Ectodermal cell (in vitro differentiated cells): ENCODE results near the gene RELL2.

Experiments used
- H3K27ac ChIP-seq: 2 replicates; pipeline ENCODE4 v1.7.0; 2013; ENCODE audit warnings: mild to moderate bottlenecking, low read depth, low read length; ENCODE audit not compliant: insufficient read depth, poor library complexity, severe bottlenecking
- H3K27me3 ChIP-seq: 2 replicates; pipeline ENCODE4 v1.7.0; 2013; ENCODE audit warnings: mild to moderate bottlenecking, low read length; ENCODE audit not compliant: insufficient read depth, control insufficient read depth, poor library complexity, severe bottlenecking
- H3K36me3 ChIP-seq: one replicate; pipeline ENCODE4 v1.7.0; 2013; ENCODE audit warnings: low read length; ENCODE audit not compliant: control insufficient read depth, insufficient read depth
- H3K4me1 ChIP-seq: one replicate; pipeline ENCODE4 v1.7.0; 2013; ENCODE audit warnings: low read length; ENCODE audit not compliant: control insufficient read depth, insufficient read depth
- H3K4me3 ChIP-seq: 2 replicates; pipeline ENCODE4 v1.7.0; 2013; ENCODE audit warnings: low read depth, low read length, control low read depth; ENCODE audit not compliant: insufficient read depth
- H3K9me3 ChIP-seq: 2 replicates; pipeline ENCODE4 v1.7.0; 2013; ENCODE audit warnings: mild to moderate bottlenecking, low read length, moderate library complexity; ENCODE audit not compliant: control insufficient read depth
- WGBS, 2 experiments: methylation state at CpG; one replicate each; pipeline ENCODE4 v1.1.7; 2013; ENCODE audit warnings: missing lambda C conversion rate in 2 of 2; 5-methylcytosine and 5-hydroxymethylcytosine counted together

RELL2 gene

DNA sequence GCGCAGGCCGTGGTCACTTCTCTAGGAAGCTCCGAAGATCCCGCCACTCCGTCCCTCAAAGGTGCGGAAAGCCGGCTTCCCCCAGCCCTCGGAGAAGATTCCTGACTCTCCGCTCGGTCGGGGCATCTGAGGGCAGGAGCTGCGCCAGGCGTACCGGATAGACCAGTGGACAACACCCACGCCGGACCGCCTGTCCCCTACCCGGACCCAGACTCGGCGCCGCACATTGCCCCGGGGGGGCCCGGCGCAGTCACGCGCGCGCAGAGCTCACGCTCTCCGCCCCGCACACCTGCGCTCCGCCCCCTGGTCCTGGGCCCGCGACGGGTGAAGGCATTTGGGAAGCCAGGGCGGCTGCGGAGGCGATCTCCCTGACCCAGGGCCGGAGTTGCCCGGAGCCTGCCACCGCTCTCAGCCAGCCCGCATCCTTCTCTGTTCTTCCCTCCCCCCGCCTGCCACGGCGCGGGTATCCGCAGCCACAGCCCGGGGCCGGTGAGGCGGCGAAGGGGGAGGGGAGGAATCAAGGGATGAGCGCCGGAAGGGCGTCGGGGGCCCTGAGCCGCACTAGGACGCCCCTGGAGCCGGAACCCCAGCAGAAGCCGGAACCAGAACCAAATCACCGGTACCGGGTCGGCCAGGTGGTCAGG is 448 bp downstream of the RELL2 start:
- Histone ChIP-seq H3K4me1 (peaks cover 4% of the 10 kb centered on the region), H3K36me3 (no peaks in the 10 kb centered on the region), H3K27me3 (peaks cover 21% of the 10 kb centered on the region), H3K9me3 (no peaks in the 10 kb centered on the region), H3K27ac (no peak overlapping the region), H3K4me3 (peak overlapping the region; percentile 74)
- WGBS, 2 experiments: 1% methylated on average over 62 to 63 of the region's 63 CpGs

DNA sequence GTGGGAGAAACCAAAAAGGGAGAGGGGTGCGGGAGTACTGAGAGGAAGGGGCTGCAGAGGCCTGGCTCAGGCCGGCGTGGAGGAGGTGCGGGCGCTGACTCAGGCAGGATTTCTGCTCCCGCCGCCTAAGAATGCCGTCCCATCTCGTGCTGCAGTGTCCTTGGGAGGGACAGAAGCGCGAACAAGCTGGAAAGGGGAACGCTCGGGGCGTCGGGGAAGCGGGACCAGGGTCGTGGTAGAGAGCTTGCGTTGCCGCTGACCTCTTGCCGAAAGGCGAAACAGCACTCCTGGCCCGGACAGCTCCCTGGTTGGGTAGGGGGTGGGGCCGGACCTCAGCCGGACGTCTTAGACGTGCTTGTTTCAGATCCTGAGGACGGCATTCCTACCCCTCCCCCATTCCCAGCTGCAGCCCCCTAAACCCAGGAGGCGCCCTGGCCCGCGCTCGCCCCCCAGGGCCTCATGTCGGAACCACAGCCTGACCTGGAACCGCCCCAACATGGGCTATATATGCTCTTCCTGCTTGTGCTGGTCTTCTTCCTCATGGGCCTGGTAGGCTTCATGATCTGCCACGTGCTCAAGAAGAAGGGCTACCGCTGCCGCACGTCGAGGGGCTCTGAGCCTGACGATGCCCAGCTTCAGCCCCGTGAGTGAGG is 1.1 kb downstream of the RELL2 start:
- peaks cover 21% of the 10 kb centered on the region for H3K27me3 ChIP-seq
- H3K4me3 ChIP-seq: peak overlapping the region; percentile 74
- H3K4me1 ChIP-seq: peaks cover 4% of the 10 kb centered on the region
- no peaks in the 10 kb centered on the region for H3K36me3 ChIP-seq
- 8 to 9% methylated on average over 40 of the region's 40 CpGs for WGBS, 2 experiments
- H3K27ac ChIP-seq: no peak overlapping the region
- H3K9me3 ChIP-seq: no peaks in the 10 kb centered on the region

DNA sequence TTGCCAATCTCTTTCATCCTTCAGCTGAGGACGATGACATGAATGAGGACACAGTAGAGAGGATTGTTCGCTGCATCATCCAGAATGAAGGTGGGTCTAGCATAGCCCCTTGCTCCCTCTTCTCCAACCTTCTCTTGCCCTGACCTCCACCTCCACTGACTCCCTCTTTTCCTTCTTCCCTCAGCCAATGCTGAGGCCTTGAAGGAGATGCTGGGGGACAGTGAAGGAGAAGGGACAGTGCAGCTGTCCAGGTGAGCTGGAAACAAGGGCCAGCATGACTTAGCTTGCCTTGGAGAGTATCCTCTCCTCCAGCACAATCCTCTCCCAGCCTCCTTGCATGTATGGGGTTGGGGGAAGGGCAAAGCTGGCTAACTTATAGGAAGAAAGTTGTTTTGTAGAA is 2.0 kb downstream of the RELL2 start:
- H3K36me3 ChIP-seq: no peaks in the 10 kb centered on the region
- H3K4me1 ChIP-seq: peaks cover 4% of the 10 kb centered on the region
- no peak overlapping the region for H3K27ac ChIP-seq
- no peaks in the 10 kb centered on the region for H3K9me3 ChIP-seq
- peaks cover 21% of the 10 kb centered on the region for H3K27me3 ChIP-seq
- H3K4me3 ChIP-seq: no peak overlapping the region
- 95 to 100% methylated on average over 2 of the region's 2 CpGs for WGBS, 2 experiments

DNA sequence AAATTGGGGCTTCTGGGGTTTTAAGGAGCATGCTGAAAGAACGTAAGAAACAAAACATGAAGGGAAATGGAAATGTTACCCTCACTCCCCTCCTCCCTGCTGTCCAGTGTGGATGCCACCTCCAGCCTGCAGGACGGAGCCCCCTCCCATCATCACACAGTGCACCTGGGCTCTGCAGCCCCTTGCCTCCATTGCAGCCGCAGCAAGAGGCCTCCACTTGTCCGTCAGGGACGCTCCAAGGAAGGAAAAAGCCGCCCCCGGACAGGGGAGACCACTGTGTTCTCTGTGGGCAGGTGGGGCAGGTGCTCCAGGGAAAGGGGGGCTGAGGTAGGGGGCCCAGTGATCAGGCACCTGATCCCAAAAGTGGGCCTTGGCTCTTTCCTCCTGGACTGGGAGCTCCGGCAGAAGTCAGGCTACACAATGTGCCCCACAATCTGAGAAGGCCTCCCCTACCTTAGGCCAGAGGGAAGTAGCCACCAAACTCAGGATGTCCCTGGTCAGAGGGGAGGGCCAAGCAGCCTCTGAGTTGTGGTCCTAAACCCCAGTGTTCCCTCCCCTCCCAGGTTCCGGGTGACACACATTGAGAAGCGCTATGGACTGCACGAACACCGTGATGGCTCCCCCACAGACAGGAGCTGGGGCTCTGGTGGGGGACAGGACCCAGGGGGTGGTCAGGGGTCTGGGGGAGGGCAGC is 2.7 kb downstream of the RELL2 start:
- peaks cover 21% of the 10 kb centered on the region for H3K27me3 ChIP-seq
- no peaks in the 10 kb centered on the region for H3K36me3 ChIP-seq
- no peak overlapping the region for H3K4me3 ChIP-seq
- H3K27ac ChIP-seq: no peak overlapping the region
- no peaks in the 10 kb centered on the region for H3K9me3 ChIP-seq
- WGBS, 2 experiments: 86 to 91% methylated on average over 12 of the region's 12 CpGs
- peaks cover 4% of the 10 kb centered on the region for H3K4me1 ChIP-seq

DNA sequence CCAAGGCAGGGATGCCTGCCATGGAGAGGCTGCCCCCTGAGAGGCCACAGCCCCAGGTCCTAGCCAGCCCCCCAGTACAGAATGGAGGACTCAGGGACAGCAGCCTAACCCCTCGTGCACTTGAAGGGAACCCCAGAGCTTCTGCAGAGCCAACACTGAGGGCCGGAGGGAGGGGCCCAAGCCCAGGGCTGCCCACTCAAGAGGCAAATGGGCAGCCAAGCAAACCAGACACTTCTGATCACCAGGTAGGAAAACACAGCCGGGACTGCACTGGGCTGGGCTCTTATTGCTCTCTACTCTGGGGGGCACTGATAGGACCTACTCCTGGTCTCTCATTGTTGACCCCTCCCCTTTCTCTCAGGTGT is 3.2 kb downstream of the RELL2 start:
- Histone ChIP-seq H3K4me3 (no peak overlapping the region), H3K36me3 (no peaks in the 10 kb centered on the region), H3K4me1 (peaks cover 4% of the 10 kb centered on the region), H3K27ac (no peak overlapping the region), H3K27me3 (peaks cover 21% of the 10 kb centered on the region), H3K9me3 (no peaks in the 10 kb centered on the region)
- 87 to 90% methylated on average over 3 of the region's 3 CpGs for WGBS, 2 experiments

DNA sequence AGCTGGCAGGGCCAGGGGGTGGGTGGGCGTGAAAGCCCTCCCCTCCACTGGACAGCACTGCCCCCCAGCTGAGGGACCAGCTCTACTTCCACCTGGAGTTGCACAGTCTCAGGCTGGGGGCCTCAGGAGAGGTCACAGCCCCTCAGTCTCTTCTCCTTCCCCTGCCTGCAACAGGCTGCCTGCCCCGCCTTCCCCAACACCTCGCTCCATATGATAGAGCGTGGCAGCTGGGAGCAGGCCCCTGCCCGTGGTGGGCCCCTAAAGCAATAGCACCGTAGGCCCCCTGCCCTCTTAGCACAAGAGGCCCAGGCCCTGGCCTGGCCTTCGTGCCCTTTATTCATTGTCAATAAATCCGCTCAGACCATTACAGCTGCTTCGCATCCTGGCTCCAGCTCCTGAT is 3.9 kb downstream of the RELL2 start:
- WGBS, 2 experiments: 91 to 92% methylated on average over 9 of the region's 9 CpGs
- no peaks in the 10 kb centered on the region for H3K9me3 ChIP-seq
- H3K4me3 ChIP-seq: no peak overlapping the region
- peaks cover 1% of the 10 kb centered on the region for H3K4me1 ChIP-seq
- no peak overlapping the region for H3K27ac ChIP-seq
- H3K36me3 ChIP-seq: no peaks in the 10 kb centered on the region
- H3K27me3 ChIP-seq: peaks cover 21% of the 10 kb centered on the region

DNA sequence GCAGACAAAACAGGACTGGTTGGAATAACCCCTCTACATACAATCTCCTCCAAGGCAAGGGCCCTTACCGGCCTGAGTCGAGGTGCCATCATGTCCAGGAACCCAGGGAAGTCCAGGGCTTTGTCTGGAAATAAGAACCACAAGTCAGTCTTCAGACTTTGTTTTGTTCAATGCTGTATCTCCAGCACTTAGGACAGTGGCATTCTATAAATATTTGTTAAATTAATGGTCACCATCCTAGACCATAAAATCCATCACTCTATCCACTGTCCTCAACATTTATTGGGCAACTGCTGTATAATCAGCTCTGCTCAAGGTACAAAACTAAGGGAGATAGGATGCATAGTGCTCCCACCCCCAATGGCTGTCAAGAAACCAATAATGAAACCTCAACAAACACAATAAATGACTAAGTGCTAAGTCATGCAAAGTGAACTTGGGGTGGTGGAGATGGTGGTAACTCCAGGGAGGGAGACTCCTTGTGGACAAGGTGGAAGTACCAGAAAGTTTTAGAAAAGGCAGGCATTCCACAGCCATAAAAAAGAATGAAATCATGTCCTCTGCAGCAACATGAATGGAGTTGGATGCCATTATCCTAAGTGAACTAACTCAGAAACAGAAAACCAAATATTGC is 5.0 kb downstream of the RELL2 start:
- Histone ChIP-seq H3K4me3 (no peak overlapping the region), H3K9me3 (no peaks in the 10 kb centered on the region), H3K36me3 (no peaks in the 10 kb centered on the region), H3K27ac (no peak overlapping the region), H3K4me1 (no peaks in the 10 kb centered on the region), H3K27me3 (peaks cover 21% of the 10 kb centered on the region)
- WGBS, 2 experiments: 88 to 96% methylated on average over 2 of the region's 2 CpGs

DNA sequence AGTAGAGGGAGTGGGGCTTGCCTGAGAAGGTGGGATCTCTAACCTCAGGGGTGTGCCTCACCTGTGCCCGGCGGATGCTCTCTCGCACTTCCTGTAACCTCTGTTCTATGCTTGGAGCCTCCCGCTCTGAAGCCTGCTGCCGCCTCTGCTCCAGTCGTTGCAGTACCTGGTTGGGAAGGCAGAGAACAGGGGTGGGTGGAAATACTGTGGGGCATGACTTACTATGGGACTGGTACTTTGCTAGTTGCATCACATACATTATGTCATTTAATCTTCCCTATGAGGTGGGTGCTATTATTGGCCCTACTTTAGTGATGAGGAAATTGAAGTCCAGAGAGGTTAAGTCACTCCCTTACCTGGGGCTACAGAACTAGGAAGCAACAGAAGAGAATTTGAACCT is 9.2 kb downstream of the RELL2 start:
- no peak overlapping the region for H3K27ac ChIP-seq
- no peaks in the 10 kb centered on the region for H3K36me3 ChIP-seq
- H3K27me3 ChIP-seq: peaks cover 5% of the 10 kb centered on the region
- no peaks in the 10 kb centered on the region for H3K4me1 ChIP-seq
- H3K4me3 ChIP-seq: no peak overlapping the region
- 88 to 95% methylated on average over 6 of the region's 6 CpGs for WGBS, 2 experiments
- no peaks in the 10 kb centered on the region for H3K9me3 ChIP-seq

DNA sequence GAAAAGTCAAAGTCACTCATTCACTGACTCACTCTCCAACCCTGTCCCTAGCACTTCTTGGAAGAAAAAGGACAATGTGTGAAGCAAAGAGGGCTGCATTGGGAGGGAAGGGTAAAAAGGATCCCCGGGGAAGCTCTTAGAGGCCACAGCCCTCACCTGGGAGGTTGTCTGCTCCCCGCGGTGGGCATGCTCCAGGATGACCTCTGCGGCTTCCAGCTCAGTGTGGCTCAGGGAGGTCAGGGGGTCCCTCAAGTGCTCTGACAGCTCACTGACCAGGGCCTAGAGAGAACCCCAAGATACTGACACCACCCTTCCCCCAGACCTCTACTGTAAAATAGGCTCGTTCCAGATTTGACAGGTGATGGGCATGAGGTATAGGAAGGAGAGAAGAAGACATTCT is 10.4 kb downstream of the RELL2 start:
- Histone ChIP-seq H3K4me1 (no peaks in the 10 kb centered on the region), H3K27me3 (peaks cover 13% of the 10 kb centered on the region), H3K9me3 (no peaks in the 10 kb centered on the region), H3K27ac (no peak overlapping the region), H3K36me3 (no peaks in the 10 kb centered on the region), H3K4me3 (no peak overlapping the region)
- 87 to 90% methylated on average over 4 to 5 of the region's 5 CpGs for WGBS, 2 experiments

DNA sequence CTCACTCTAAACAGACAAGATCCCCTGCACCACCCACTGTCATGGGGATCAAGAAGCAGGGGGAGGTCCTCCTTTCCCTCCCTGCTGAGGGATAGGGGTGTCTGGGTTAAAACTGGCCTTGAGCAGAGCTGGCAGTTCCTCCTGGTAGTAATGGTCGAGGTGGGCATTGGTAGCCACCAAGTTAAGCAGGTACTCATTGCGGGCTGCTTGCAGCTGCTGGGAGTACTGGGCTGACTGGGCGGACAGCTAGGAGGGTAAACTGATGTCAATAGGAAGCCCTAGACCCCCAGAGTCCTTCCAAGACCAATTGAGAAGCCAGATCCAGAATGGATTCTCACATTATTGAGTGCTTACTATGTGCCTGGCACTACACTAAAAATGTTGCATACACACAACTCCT is 11.1 kb downstream of the RELL2 start:
- H3K4me3 ChIP-seq: no peak overlapping the region
- peaks cover 16% of the 10 kb centered on the region for H3K27me3 ChIP-seq
- no peaks in the 10 kb centered on the region for H3K36me3 ChIP-seq
- no peaks in the 10 kb centered on the region for H3K4me1 ChIP-seq
- WGBS, 2 experiments: 83 to 85% methylated on average over 3 of the region's 3 CpGs
- H3K9me3 ChIP-seq: no peaks in the 10 kb centered on the region
- H3K27ac ChIP-seq: no peak overlapping the region
